Mesendoderm (in vitro differentiated cells): ENCODE measurements around the gene CD247.

Source experiments
- DNase-seq: peaks from one replicate; pipeline ENCODE4 v3.0.0; 2013
- H2AK5ac ChIP-seq: 2 replicates; pipeline ENCODE4 v1.6.1; 2013; ENCODE audit warnings: low read length, inconsistent platforms
- H2BK120ac ChIP-seq: 2 replicates; pipeline ENCODE4 v1.6.1; 2013; ENCODE audit warnings: low read depth, mild to moderate bottlenecking, low read length, moderate library complexity, mixed read lengths
- H2BK15ac ChIP-seq: replicated peaks from 2 replicates; pipeline ENCODE4 v1.6.1; 2013; ENCODE audit warnings: low read depth, mild to moderate bottlenecking, moderate library complexity
- H2BK5ac ChIP-seq: 2 replicates; pipeline ENCODE4 v1.6.1; 2013; ENCODE audit warnings: low read length, inconsistent platforms
- H3K18ac ChIP-seq: 2 replicates; pipeline ENCODE4 v1.6.1; 2013; ENCODE audit warnings: mild to moderate bottlenecking, low read length, mixed read lengths
- H3K23ac ChIP-seq: one replicate; pipeline ENCODE4 v1.6.1; 2013; ENCODE audit warnings: low read length
- H3K27ac ChIP-seq: 2 replicates; pipeline ENCODE4 v1.5.1; 2013; ENCODE audit warnings: low read depth, mild to moderate bottlenecking, inconsistent platforms, low read length, moderate library complexity
- H3K27me3 ChIP-seq: 2 replicates; pipeline ENCODE4 v1.6.1; 2013; ENCODE audit warnings: low read length, control low read depth, mild to moderate bottlenecking, inconsistent platforms; ENCODE audit not compliant: insufficient read depth, poor library complexity
- H3K36me3 ChIP-seq: 2 replicates; pipeline ENCODE4 v1.6.1; 2013; ENCODE audit warnings: low read length, inconsistent platforms; ENCODE audit not compliant: control insufficient read depth, insufficient read depth
- H3K4ac ChIP-seq: one replicate; pipeline ENCODE4 v1.6.1; 2013; ENCODE audit warnings: low read depth, mild to moderate bottlenecking, low read length, moderate library complexity
- H3K4me1 ChIP-seq: 2 replicates; pipeline ENCODE4 v1.6.1; 2013; ENCODE audit warnings: low read depth, low read length, inconsistent platforms; ENCODE audit not compliant: control insufficient read depth
- H3K4me2 ChIP-seq: 2 replicates; pipeline ENCODE4 v1.6.1; 2013; ENCODE audit warnings: low read length
- H3K4me3 ChIP-seq: 2 replicates; pipeline ENCODE4 v1.5.1; 2013; ENCODE audit warnings: mild to moderate bottlenecking, low read length
- H3K56ac ChIP-seq: one replicate; pipeline ENCODE4 v1.6.1; 2013; ENCODE audit warnings: low read length
- H3K79me1 ChIP-seq: 2 replicates; pipeline ENCODE4 v1.6.1; 2013; ENCODE audit warnings: low read length, inconsistent platforms
- H3K79me2 ChIP-seq: 2 replicates; pipeline ENCODE4 v1.6.1; 2013; ENCODE audit warnings: mild to moderate bottlenecking, low read length; ENCODE audit not compliant: control insufficient read depth, insufficient read depth
- H3K9ac ChIP-seq: 2 replicates; pipeline ENCODE4 v1.6.1; 2013; ENCODE audit warnings: low read length, inconsistent platforms
- H4K5ac ChIP-seq: one replicate; pipeline ENCODE4 v1.6.1; 2013; ENCODE audit warnings: low read length
- H4K8ac ChIP-seq: one replicate; pipeline ENCODE4 v1.6.1; 2013; ENCODE audit warnings: low read depth, mild to moderate bottlenecking, control low read depth, low read length, moderate library complexity
- WGBS: extraction: QIAGEN DNeasy Blood & Tissue Kit; methylation state at CpG from one replicate; pipeline ENCODE4 v1.1.7; 2013; ENCODE audit warnings: low lambda C conversion rate, missing lambda C conversion rate; ENCODE audit not compliant: insufficient coverage; ENCODE audit errors: extremely low coverage; 5-methylcytosine and 5-hydroxymethylcytosine counted together

Gene CD247

GRCh38 chr1:167488786-167489185 is 29.5 kb downstream of the CD247 start:
- Histone ChIP-seq H3K56ac (peak overlapping the region; percentile 59), H3K4me2 (no peak overlapping the region), H3K79me1 (no peaks in the 10 kb centered on the region), H3K23ac (no peak overlapping the region), H3K27me3 (no peaks in the 10 kb centered on the region), H3K4me3 (no peak overlapping the region), H3K27ac (no peak overlapping the region), H3K4ac (peak overlapping the region; percentile 26), H3K36me3 (no peaks in the 10 kb centered on the region), H2BK15ac (no peak overlapping the region), H2BK120ac (no peak overlapping the region), H2BK5ac (no peak overlapping the region), H3K4me1 (peaks cover 8% of the 10 kb centered on the region), H2AK5ac (no peak overlapping the region), H4K5ac (no peak overlapping the region), H3K9ac (peak overlapping the region; percentile 15), H3K18ac (no peak overlapping the region), H4K8ac (no peak overlapping the region), H3K79me2 (no peaks in the 10 kb centered on the region)
- no CpG with 5 or more reads among the region's 14 CpGs for WGBS
- DNase-seq = peak; percentile 29

- Histone ChIP-seq H2BK5ac (no peak overlapping the region), H3K9ac (no peak overlapping the region), H2BK120ac (no peak overlapping the region), H2AK5ac (peak overlapping the region; percentile 82), H3K36me3 (no peaks in the 10 kb centered on the region), H3K79me2 (no peaks in the 10 kb centered on the region), H3K27me3 (no peaks in the 10 kb centered on the region), H4K5ac (no peak overlapping the region), H3K4me3 (no peak overlapping the region), H3K18ac (no peak overlapping the region), H3K4me1 (peaks cover 8% of the 10 kb centered on the region), H3K4ac (no peak overlapping the region), H2BK15ac (no peak overlapping the region), H4K8ac (no peak overlapping the region), H3K23ac (no peak overlapping the region), H3K4me2 (no peak overlapping the region), H3K56ac (no peak overlapping the region), H3K79me1 (no peaks in the 10 kb centered on the region), H3K27ac (no peak overlapping the region)
- no CpG with 5 or more reads among the region's 3 CpGs for WGBS
- no peak for DNase-seq
These were observed 30.7 kb downstream of the CD247 start for GRCh38 chr1:167487614-167488013.

- Histone ChIP-seq H3K27me3 (no peaks in the 10 kb centered on the region), H3K56ac (no peak overlapping the region), H2BK5ac (no peak overlapping the region), H3K36me3 (no peaks in the 10 kb centered on the region), H3K23ac (no peak overlapping the region), H3K79me1 (no peaks in the 10 kb centered on the region), H2BK15ac (no peak overlapping the region), H4K8ac (no peak overlapping the region), H3K4ac (no peak overlapping the region), H3K9ac (no peak overlapping the region), H3K18ac (no peak overlapping the region), H3K27ac (no peak overlapping the region), H2AK5ac (no peak overlapping the region), H2BK120ac (no peak overlapping the region), H3K4me1 (peaks cover 7% of the 10 kb centered on the region), H3K79me2 (no peaks in the 10 kb centered on the region), H4K5ac (no peak overlapping the region), H3K4me3 (no peak overlapping the region), H3K4me2 (no peak overlapping the region)
- DNase-seq = no peak
- WGBS = no CpG with 5 or more reads among the region's 15 CpGs
These were observed 32.1 kb downstream of the CD247 start for GRCh38 chr1:167486090-167486824.

GRCh38 chr1:167484726-167485502 is 33.4 kb downstream of the CD247 start:
- no peak overlapping the region for H3K4me2 ChIP-seq
- no peak overlapping the region for H3K4me3 ChIP-seq
- H4K5ac ChIP-seq = no peak overlapping the region
- H3K27me3 ChIP-seq = no peaks in the 10 kb centered on the region
- DNase-seq = no peak
- no peaks in the 10 kb centered on the region for H3K79me1 ChIP-seq
- no peak overlapping the region for H2BK120ac ChIP-seq
- WGBS = no CpG with 5 or more reads among the region's 12 CpGs
- H3K18ac ChIP-seq = no peak overlapping the region
- H3K27ac ChIP-seq = no peak overlapping the region
- no peak overlapping the region for H2BK15ac ChIP-seq
- H2BK5ac ChIP-seq = no peak overlapping the region
- H2AK5ac ChIP-seq = no peak overlapping the region
- no peak overlapping the region for H3K9ac ChIP-seq
- H3K79me2 ChIP-seq = no peaks in the 10 kb centered on the region
- H3K4ac ChIP-seq = no peak overlapping the region
- no peak overlapping the region for H4K8ac ChIP-seq
- H3K56ac ChIP-seq = no peak overlapping the region
- H3K23ac ChIP-seq = no peak overlapping the region
- peaks cover 7% of the 10 kb centered on the region for H3K4me1 ChIP-seq
- H3K36me3 ChIP-seq = no peaks in the 10 kb centered on the region

- H3K4me3 ChIP-seq = no peak overlapping the region
- no peaks in the 10 kb centered on the region for H3K27me3 ChIP-seq
- no CpG with 5 or more reads among the region's 7 CpGs for WGBS
These were observed 34.5 kb downstream of the CD247 start for GRCh38 chr1:167483790-167484189.

More at GRCh38 chr1:167483790-167484189, 34.5 kb downstream of the CD247 start:
- no peaks in the 10 kb centered on the region for H3K36me3 ChIP-seq
- no peak overlapping the region for H4K5ac ChIP-seq
- DNase-seq = no peak
- no peak overlapping the region for H3K27ac ChIP-seq
- H3K18ac ChIP-seq = no peak overlapping the region
- H2BK15ac ChIP-seq = no peak overlapping the region
- no peaks in the 10 kb centered on the region for H3K79me1 ChIP-seq
- no peak overlapping the region for H2AK5ac ChIP-seq
- no peak overlapping the region for H3K23ac ChIP-seq
- no peaks in the 10 kb centered on the region for H3K79me2 ChIP-seq
- no peak overlapping the region for H3K4ac ChIP-seq
- no peak overlapping the region for H3K9ac ChIP-seq
- H3K4me1 ChIP-seq = peaks cover 4% of the 10 kb centered on the region
- H3K4me2 ChIP-seq = no peak overlapping the region
- H4K8ac ChIP-seq = no peak overlapping the region
- no peak overlapping the region for H3K56ac ChIP-seq
- H2BK120ac ChIP-seq = no peak overlapping the region
- H2BK5ac ChIP-seq = no peak overlapping the region
